Body of pancreas (tissue), 4 donors: Measurements from ENCODE around the gene BCL6B. TPM values are rescaled to one million over a fixed set of nuclear protein-coding genes. Genes with fewer than 3 reads are reported as not detected.

Experiments used
- ATAC-seq: fragments of 150-250 bp; one replicate; pipeline ENCODE4 v1.9.1; 2016
- DNase-seq, 4 donors: peaks; one replicate each; pipeline ENCODE4 v3.0.0-alpha.2; 2019
- H3K27ac ChIP-seq, 4 donors: fragments of 200-600 bp; sonication (generic); 1 replicate in 3 of 4; 2 replicates in 1 of 4; pipeline versions ENCODE4 v1.5.1 to v1.6.1; 2016 to 2019; ENCODE audit warnings: mild to moderate bottlenecking in 1 of 4, mixed read lengths in 1 of 4, moderate library complexity in 1 of 4
- H3K27me3 ChIP-seq, 2 donors: fragments of 200-600 bp; sonication (generic); one replicate each; pipeline ENCODE4 v1.6.0; 2016; ENCODE audit warnings: mild to moderate bottlenecking in 1 of 2
- H3K36me3 ChIP-seq, 2 donors: fragments of 200-600 bp; sonication (generic); replicated peaks in 1 of 2; 2 replicates each; pipeline ENCODE4 v1.5.1; 2016; ENCODE audit warnings: low read depth in 2 of 2; ENCODE audit not compliant: insufficient read depth in 1 of 2
- H3K4me1 ChIP-seq: fragments of 200-600 bp; sonication (generic); one replicate; pipeline ENCODE4 v1.6.0; 2016
- H3K4me3 ChIP-seq, 2 donors: fragments of 200-600 bp; sonication (generic); 1 replicate in 1 of 2; 2 replicates in 1 of 2; pipeline ENCODE4 v1.5.1; 2016 to 2019
- H3K9me3 ChIP-seq, 3 donors: fragments of 200-600 bp; sonication (generic); 1 replicate in 2 of 3; 2 replicates in 1 of 3; pipeline ENCODE4 v1.5.1; 2016
- POLR2A ChIP-seq, 3 donors: fragments of 450-650 bp; IDR thresholded peaks; one replicate each; pipeline ENCODE4 v1.6.1; 2016; ENCODE audit warnings: antibody characterized with exemption in 3 of 3, mild to moderate bottlenecking in 2 of 3
- WGBS, 2 donors: methylation state at CpG; one replicate each; pipeline ENCODE4 v1.1.5; 2017; 5-methylcytosine and 5-hydroxymethylcytosine counted together
- intact Hi-C: fragments of 100-400 bp; cut with DNase I; formaldehyde crosslinking; loops from one replicate; pipeline ENCODE4 v1.15.1; 2023
- total RNA-seq, 2 donors: library from RNA; depleted of rRNA; stranded (reverse); fragments of >200 nt; gene quantifications; one replicate each; pipeline ENCODE4 v1.1.0, GENCODE V29; 2016
- TF ChIP-seq, protein P1 (sequence below), 7 experiments: fragments of 450-650 bp in 4 of 7; fragments of 200-600 bp in 3 of 7; sonication (generic) in 3 of 7; IDR thresholded peaks; one replicate each; pipeline ENCODE4 v1.5.1; 2016 to 2019; ENCODE audit warnings: antibody characterized with exemption in 7 of 7

Gene BCL6B
- total RNA-seq, 2 donors from 2014 or later = 1.6 to 8.9 TPM

GRCh38 chr17:7041607-7042500 is 19.0 kb downstream of the BCL6B start:
- DNase-seq = no peak
- no peaks in the 10 kb centered on the region for H3K36me3 ChIP-seq
- 37 to 76% methylated on average over 9 to 30 of the region's 43 CpGs for WGBS, 2 donors
- intact Hi-C loops = no loop called here
- no peaks in the 10 kb centered on the region for H3K9me3 ChIP-seq
- H3K4me1 ChIP-seq = peaks cover 48% of the 10 kb centered on the region
- H3K4me3 ChIP-seq = no peak overlapping the region
- peaks cover 0 to 18% of the 10 kb centered on the region in 2 donors for H3K27me3 ChIP-seq
- H3K27ac ChIP-seq = no peak overlapping the region
- TF ChIP-seq POLR2A (IDR thresholded peaks at IDR 0.05) = no peak
- TF ChIP-seq, protein P1, sequence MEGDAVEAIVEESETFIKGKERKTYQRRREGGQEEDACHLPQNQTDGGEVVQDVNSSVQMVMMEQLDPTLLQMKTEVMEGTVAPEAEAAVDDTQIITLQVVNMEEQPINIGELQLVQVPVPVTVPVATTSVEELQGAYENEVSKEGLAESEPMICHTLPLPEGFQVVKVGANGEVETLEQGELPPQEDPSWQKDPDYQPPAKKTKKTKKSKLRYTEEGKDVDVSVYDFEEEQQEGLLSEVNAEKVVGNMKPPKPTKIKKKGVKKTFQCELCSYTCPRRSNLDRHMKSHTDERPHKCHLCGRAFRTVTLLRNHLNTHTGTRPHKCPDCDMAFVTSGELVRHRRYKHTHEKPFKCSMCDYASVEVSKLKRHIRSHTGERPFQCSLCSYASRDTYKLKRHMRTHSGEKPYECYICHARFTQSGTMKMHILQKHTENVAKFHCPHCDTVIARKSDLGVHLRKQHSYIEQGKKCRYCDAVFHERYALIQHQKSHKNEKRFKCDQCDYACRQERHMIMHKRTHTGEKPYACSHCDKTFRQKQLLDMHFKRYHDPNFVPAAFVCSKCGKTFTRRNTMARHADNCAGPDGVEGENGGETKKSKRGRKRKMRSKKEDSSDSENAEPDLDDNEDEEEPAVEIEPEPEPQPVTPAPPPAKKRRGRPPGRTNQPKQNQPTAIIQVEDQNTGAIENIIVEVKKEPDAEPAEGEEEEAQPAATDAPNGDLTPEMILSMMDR (IDR thresholded peaks at IDR 0.05) = no peak
- ATAC-seq = no peak

- TF ChIP-seq POLR2A (IDR thresholded peaks at IDR 0.05) = no peak
- TF ChIP-seq, protein P1 (IDR thresholded peaks at IDR 0.05) = no peak
- H3K27me3 ChIP-seq = peaks cover 0 to 18% of the 10 kb centered on the region in 2 donors
- peaks cover 53% of the 10 kb centered on the region for H3K4me1 ChIP-seq
- DNase-seq (no peak), ATAC-seq (no peak)
- intact Hi-C loops = no loop called here
- H3K4me3 ChIP-seq = no peak overlapping the region
- H3K36me3 ChIP-seq = no peaks in the 10 kb centered on the region
- H3K27ac ChIP-seq = peak overlapping the region in 1 of 4 donors; percentile 61
- no peaks in the 10 kb centered on the region for H3K9me3 ChIP-seq
- 23 to 49% methylated on average over 47 to 53 of the region's 53 CpGs for WGBS, 2 donors
Measured at GRCh38 chr17:7042501-7043181, 19.8 kb downstream of the BCL6B start.

DNA sequence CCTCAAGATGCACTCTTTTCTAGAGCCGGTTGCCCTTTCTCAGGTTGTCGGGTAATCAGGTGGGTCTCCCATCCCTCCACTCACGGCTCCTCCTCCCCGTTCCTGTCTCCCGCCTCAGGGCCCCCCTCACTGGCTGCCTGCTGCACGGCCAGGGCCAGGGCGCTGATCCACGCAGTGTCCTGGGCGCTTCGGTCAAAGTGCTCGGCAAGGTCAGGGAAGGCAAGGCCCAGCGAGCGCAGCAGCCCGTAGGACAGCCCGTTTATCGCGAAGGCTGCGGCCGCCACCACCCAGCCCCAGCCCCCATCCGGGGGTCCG is 20.3 kb downstream of the BCL6B start:
- H3K27ac ChIP-seq = peak overlapping the region in 3 of 4 donors; percentile 40 to 61 (median 52)
- H3K9me3 ChIP-seq = no peaks in the 10 kb centered on the region
- no peak for ATAC-seq
- 16 to 22% methylated on average over 11 to 13 of the region's 21 CpGs for WGBS, 2 donors
- H3K27me3 ChIP-seq = peaks cover 0 to 18% of the 10 kb centered on the region in 2 donors
- intact Hi-C loops = no loop called here
- DNase-seq = peak in 1 of 4 donors; percentile 31
- H3K4me3 ChIP-seq = no peak overlapping the region
- no peaks in the 10 kb centered on the region for H3K36me3 ChIP-seq
- H3K4me1 ChIP-seq = peaks cover 53% of the 10 kb centered on the region
- TF ChIP-seq POLR2A (IDR thresholded peaks at IDR 0.05) = no peak
- TF ChIP-seq, protein P1 (IDR thresholded peaks at IDR 0.05) = no peak

GRCh38 chr17:7043497-7044198 is 20.8 kb downstream of the BCL6B start, which contains the start of gene SLC16A11:
SLC16A11 (minus strand) TSS chr17:7044092; CDS start chr17:7043513, 579 bp downstream.
- peak; percentile 7 for ATAC-seq
- Histone ChIP-seq H3K27me3 (peaks cover 0 to 18% of the 10 kb centered on the region in 2 donors), H3K36me3 (no peaks in the 10 kb centered on the region), H3K4me1 (peaks cover 53% of the 10 kb centered on the region), H3K9me3 (no peaks in the 10 kb centered on the region), H3K4me3 (no peak within 1 kb of the TSS), H3K27ac (peak within 1 kb of the TSS in 3 of 4 donors; percentile 40 to 61 (median 52))
- intact Hi-C loops = no loop called here
- DNase-seq = peak; percentile 50 to 61 (median 57)
- TF ChIP-seq, protein P1 (IDR thresholded peaks at IDR 0.05) = no peak
- peak in 2 of 3 donors; percentile 41 to 42 for TF ChIP-seq POLR2A (IDR thresholded peaks at IDR 0.05)
- 1 to 10% methylated on average over 13 to 56 of the region's 58 CpGs for WGBS, 2 donors
